Measurements from ENCODE around the gene LBR.

- no peak for TF ChIP-seq EZH2 (IDR thresholded peaks at IDR 0.05; ENCODE audit: borderline replicate concordance, low read length)
- TF ChIP-seq, protein P1, sequence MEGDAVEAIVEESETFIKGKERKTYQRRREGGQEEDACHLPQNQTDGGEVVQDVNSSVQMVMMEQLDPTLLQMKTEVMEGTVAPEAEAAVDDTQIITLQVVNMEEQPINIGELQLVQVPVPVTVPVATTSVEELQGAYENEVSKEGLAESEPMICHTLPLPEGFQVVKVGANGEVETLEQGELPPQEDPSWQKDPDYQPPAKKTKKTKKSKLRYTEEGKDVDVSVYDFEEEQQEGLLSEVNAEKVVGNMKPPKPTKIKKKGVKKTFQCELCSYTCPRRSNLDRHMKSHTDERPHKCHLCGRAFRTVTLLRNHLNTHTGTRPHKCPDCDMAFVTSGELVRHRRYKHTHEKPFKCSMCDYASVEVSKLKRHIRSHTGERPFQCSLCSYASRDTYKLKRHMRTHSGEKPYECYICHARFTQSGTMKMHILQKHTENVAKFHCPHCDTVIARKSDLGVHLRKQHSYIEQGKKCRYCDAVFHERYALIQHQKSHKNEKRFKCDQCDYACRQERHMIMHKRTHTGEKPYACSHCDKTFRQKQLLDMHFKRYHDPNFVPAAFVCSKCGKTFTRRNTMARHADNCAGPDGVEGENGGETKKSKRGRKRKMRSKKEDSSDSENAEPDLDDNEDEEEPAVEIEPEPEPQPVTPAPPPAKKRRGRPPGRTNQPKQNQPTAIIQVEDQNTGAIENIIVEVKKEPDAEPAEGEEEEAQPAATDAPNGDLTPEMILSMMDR (IDR thresholded peaks at IDR 0.05; ENCODE audit: low read length) = no peak
Observed at GRCh38 chr1:225476538-225476988, 48.7 kb upstream of the LBR start.

Data from OCI-LY1 (cell line).